ENCODE measurements around the gene SFXN5. TPM values are rescaled to one million over a fixed set of nuclear protein-coding genes. Genes with fewer than 3 reads are reported as not detected.

The SFXN5 gene
- total and polyA plus RNA-seq, 2 experiments from 2014 or later, result 10.0 to 16.4 TPM

DNA sequence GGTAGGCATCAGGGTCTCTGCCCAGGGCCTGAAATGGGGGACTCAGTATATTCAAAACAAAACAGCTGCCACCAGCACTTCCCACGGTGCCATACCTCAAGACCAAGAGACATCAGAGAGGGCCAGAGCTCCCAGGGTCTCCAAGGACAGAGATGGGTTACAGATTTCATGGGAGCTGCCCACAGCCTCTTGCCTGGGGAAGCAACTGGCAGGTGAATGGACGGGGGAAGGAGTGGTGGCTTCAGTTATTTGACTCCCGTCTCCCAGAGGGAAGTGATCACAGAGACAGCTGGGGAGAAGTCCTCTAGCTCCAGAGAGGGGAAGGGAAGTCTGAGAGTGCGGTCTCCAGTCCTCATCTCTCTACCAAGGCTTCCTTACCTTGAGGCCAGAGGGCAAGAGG lies 15.8 kb upstream of the SFXN5 start:
- Histone ChIP-seq H3K9ac (peak overlapping the region; percentile 73; the same call in 1 of the 2 replicates), H3K9me2 (ENCODE audit: insufficient read depth) (no peaks in the 10 kb centered on the region), H3F3A (ENCODE audit: insufficient read depth) (peaks cover 23% of the 10 kb centered on the region), H4K20me1 (ENCODE audit: insufficient read depth) (peaks cover 15% of the 10 kb centered on the region; the same call in 1 of the 2 replicates), H3K36me3 (ENCODE audit: low read depth) (peaks cover 13% of the 10 kb centered on the region; the same call in 1 of the 2 replicates), H3K4me2 (ENCODE audit: unreplicated experiment) (no peak overlapping the region), H3K9me3 (ENCODE audit: low read depth) (no peaks in the 10 kb centered on the region), H3K27me3 (replicated peaks; ENCODE audit: insufficient read depth) (no peaks in the 10 kb centered on the region), H3K4me1 (ENCODE audit: insufficient read depth) (peaks cover 30% of the 10 kb centered on the region), H3K79me2 (ENCODE audit: insufficient read depth) (peaks cover 95% of the 10 kb centered on the region), H2AFZ (no peak overlapping the region), H3K27ac (no peak overlapping the region), H3K4me3 (no peak overlapping the region)
- WGBS, 2 experiments (ENCODE audit: low coverage in 1 of 2, low lambda C conversion rate in 2 of 2, missing lambda C conversion rate in 2 of 2), result 67 to 69% methylated on average over 4 of the region's 4 CpGs
- DNase-seq, result no peak
- TF ChIP-seq EZH2 (IDR thresholded peaks at IDR 0.05; ENCODE audit: insufficient read depth, poor library complexity, severe bottlenecking), result no peak
- TF ChIP-seq EZH2phosphoT487 (IDR thresholded peaks at IDR 0.05; ENCODE audit: insufficient read depth, low read depth), result no peak
- in situ Hi-C loops (cut with MboI), result no loop called here

DNA sequence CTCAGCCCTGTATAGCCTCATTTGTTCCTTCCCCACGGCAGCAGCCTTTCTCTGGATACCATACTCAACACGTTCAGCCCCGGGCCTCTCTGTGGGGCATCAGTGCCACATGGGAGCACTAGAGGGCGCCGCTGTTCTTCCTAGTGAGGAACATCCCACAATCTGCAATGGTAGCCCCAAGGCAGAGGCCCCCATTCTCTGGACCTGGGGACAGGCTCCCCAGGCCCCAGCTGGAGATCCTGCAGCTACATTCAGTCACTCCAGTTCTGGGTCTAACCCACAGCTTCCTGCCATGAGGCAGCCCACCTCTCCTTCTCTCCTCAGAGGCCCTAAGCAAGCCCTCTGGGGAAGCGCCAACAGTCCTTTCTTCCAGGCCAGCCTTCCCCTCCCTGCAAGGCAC lies 14.2 kb upstream of the SFXN5 start:
- WGBS, 2 experiments (ENCODE audit: low coverage in 1 of 2, low lambda C conversion rate in 2 of 2, missing lambda C conversion rate in 2 of 2), result 18% methylated on average over 6 of the region's 6 CpGs
- Histone ChIP-seq H3K4me2 (ENCODE audit: unreplicated experiment) (no peak overlapping the region), H3F3A (ENCODE audit: insufficient read depth) (peaks cover 16% of the 10 kb centered on the region), H2AFZ (no peak overlapping the region), H4K20me1 (ENCODE audit: insufficient read depth) (peaks cover 14% of the 10 kb centered on the region), H3K36me3 (ENCODE audit: low read depth) (peaks cover 13% of the 10 kb centered on the region; the same call in 1 of the 2 replicates), H3K27me3 (replicated peaks; ENCODE audit: insufficient read depth) (no peaks in the 10 kb centered on the region), H3K4me3 (no peak overlapping the region), H3K27ac (no peak overlapping the region), H3K4me1 (ENCODE audit: insufficient read depth) (peaks cover 20% of the 10 kb centered on the region), H3K9ac (no peak overlapping the region; the same call in 1 of the 2 replicates), H3K9me3 (ENCODE audit: low read depth) (no peaks in the 10 kb centered on the region), H3K79me2 (ENCODE audit: insufficient read depth) (peaks cover 94% of the 10 kb centered on the region), H3K9me2 (ENCODE audit: insufficient read depth) (no peaks in the 10 kb centered on the region)
- in situ Hi-C loops (cut with MboI), result no loop called here
- TF ChIP-seq EZH2phosphoT487 (IDR thresholded peaks at IDR 0.05; ENCODE audit: insufficient read depth, low read depth) (no peak), EZH2 (IDR thresholded peaks at IDR 0.05; ENCODE audit: insufficient read depth, poor library complexity, severe bottlenecking) (no peak)
- DNase-seq, result peak; percentile 87

DNA sequence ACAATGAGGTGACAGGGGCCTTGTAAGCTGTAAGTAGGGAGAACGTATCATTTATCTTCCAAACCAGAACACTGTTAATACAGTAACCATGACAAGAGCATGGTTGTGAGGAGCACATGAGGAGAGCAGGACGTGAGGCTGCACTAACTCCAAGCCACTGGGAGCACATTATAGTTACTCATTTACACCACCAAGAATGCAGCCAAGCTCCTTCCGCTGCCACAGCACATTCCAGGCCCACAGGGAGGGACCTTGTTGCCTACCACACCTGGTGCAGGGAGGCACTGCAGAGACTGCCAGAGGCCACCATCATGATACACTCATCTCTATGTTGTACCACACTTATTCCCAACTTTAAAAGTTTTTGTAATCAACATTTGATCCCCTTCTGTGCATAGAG lies 13.5 kb upstream of the SFXN5 start:
- Histone ChIP-seq H3K79me2 (ENCODE audit: insufficient read depth) (peaks cover 94% of the 10 kb centered on the region), H3K4me3 (no peak overlapping the region), H3K9me3 (ENCODE audit: low read depth) (no peaks in the 10 kb centered on the region), H3K9me2 (ENCODE audit: insufficient read depth) (no peaks in the 10 kb centered on the region), H2AFZ (no peak overlapping the region), H3K4me2 (ENCODE audit: unreplicated experiment) (no peak overlapping the region), H3K36me3 (ENCODE audit: low read depth) (peaks cover 13% of the 10 kb centered on the region; the same call in 1 of the 2 replicates), H3F3A (ENCODE audit: insufficient read depth) (peaks cover 9% of the 10 kb centered on the region), H3K9ac (no peak overlapping the region), H3K4me1 (ENCODE audit: insufficient read depth) (peaks cover 13% of the 10 kb centered on the region), H3K27ac (no peak overlapping the region), H3K27me3 (replicated peaks; ENCODE audit: insufficient read depth) (no peaks in the 10 kb centered on the region), H4K20me1 (ENCODE audit: insufficient read depth) (peaks cover 7% of the 10 kb centered on the region)
- in situ Hi-C loops (cut with MboI), result loop anchor here (5.0 kb wide), 1 partner anchor 72 kb away; no protein-coding TSS in a partner anchor
- no peak for DNase-seq
- no peak for TF ChIP-seq EZH2 (IDR thresholded peaks at IDR 0.05; ENCODE audit: insufficient read depth, poor library complexity, severe bottlenecking)
- WGBS, 2 experiments (ENCODE audit: low coverage in 1 of 2, low lambda C conversion rate in 2 of 2, missing lambda C conversion rate in 2 of 2), result 89 to 93% methylated on average over 3 of the region's 3 CpGs

DNA sequence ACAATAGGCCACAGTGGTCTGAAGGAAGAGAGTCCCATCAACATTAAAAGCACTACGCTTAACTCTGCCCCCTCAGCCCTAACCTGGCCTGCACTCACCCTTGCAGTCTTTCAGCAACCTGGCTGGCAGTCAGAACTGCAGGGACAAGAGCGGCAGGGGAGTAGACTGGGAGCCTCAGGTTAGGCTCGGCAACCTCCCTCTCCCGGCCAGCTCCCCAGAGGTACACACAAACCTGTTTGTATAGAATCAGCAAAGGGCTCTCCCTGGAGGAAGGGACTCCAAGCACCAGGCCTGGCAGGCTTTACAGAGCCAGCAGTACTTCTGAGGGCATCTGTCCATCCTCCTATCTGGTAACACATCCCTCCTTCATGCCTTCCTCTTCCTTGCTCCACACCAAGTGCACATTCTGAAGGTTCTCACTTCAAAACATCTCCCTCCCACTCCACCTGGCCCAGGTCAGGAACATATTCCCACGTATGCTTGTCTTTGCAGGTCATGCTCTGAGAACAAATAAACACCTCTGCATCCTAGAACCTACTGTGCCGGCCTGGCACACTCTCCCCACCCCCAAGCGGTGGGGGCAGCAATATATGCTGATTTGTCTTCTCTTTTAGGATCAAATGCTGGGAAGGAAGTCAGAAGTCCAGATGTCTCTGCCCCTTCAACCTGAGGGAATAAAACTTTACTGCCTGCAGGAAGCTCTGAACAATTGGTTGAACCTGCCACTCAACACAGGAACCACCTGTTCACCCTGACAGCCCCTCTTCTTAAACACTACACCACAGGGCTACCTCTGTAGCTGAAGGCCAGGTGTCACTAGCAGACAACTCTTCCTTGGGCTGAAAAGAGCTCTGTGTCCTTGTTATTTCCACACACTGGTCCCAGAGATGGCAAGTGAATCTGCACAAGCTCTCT lies 12.6 kb upstream of the SFXN5 start:
- in situ Hi-C loops (cut with MboI), result loop anchor here (5.0 kb wide), 1 partner anchor 73 kb away; no protein-coding TSS in a partner anchor
- Histone ChIP-seq H3K36me3 (ENCODE audit: low read depth) (peaks cover 13% of the 10 kb centered on the region; the same call in 1 of the 2 replicates), H3K79me2 (ENCODE audit: insufficient read depth) (peaks cover 99% of the 10 kb centered on the region), H3K4me3 (no peak overlapping the region), H3K9me2 (ENCODE audit: insufficient read depth) (no peaks in the 10 kb centered on the region), H4K20me1 (ENCODE audit: insufficient read depth) (peaks cover 6% of the 10 kb centered on the region), H3K9me3 (ENCODE audit: low read depth) (no peaks in the 10 kb centered on the region), H3K27ac (no peak overlapping the region), H3K27me3 (replicated peaks; ENCODE audit: insufficient read depth) (no peaks in the 10 kb centered on the region), H3K4me2 (ENCODE audit: unreplicated experiment) (no peak overlapping the region), H3K4me1 (ENCODE audit: insufficient read depth) (peaks cover 7% of the 10 kb centered on the region), H3F3A (ENCODE audit: insufficient read depth) (peaks cover 4% of the 10 kb centered on the region), H2AFZ (no peak overlapping the region), H3K9ac (no peak overlapping the region)
- no peak for DNase-seq
- 77 to 80% methylated on average over 7 of the region's 7 CpGs for WGBS, 2 experiments (ENCODE audit: low coverage in 1 of 2, low lambda C conversion rate in 2 of 2, missing lambda C conversion rate in 2 of 2)
- TF ChIP-seq EZH2phosphoT487 (IDR thresholded peaks at IDR 0.05; ENCODE audit: insufficient read depth, low read depth) (no peak), EZH2 (IDR thresholded peaks at IDR 0.05; ENCODE audit: insufficient read depth, poor library complexity, severe bottlenecking) (no peak)
